Colonic mucosa (tissue), 4 donors: ENCODE results near the gene THSD7B. TPM values are rescaled to one million over a fixed set of nuclear protein-coding genes. Genes with fewer than 3 reads are reported as not detected.

Experiments used
- DNase-seq: peaks from one replicate; pipeline ENCODE4 v3.0.0-alpha.2; 2020
- H3K27ac ChIP-seq: fragments of 200-600 bp; one replicate; pipeline ENCODE4 v1.8.0; 2021
- H3K27me3 ChIP-seq: fragments of 200-600 bp; one replicate; pipeline ENCODE4 v1.8.0; 2021
- H3K36me3 ChIP-seq: fragments of 200-600 bp; one replicate; pipeline ENCODE4 v1.8.0; 2021
- H3K4me1 ChIP-seq: fragments of 200-600 bp; one replicate; pipeline ENCODE4 v1.8.0; 2021; ENCODE audit warnings: mild to moderate bottlenecking
- H3K4me3 ChIP-seq: fragments of 200-600 bp; one replicate; pipeline ENCODE4 v1.8.0; 2021
- H3K9ac ChIP-seq, 2 donors: one replicate each; pipeline ENCODE4 v1.7.0; 2013; ENCODE audit warnings: control low read depth in 2 of 2, low read depth in 2 of 2, low read length in 2 of 2
- H3K9me3 ChIP-seq: fragments of 200-600 bp; one replicate; pipeline ENCODE4 v1.8.0; 2021
- CTCF ChIP-seq: fragments of 200-600 bp; IDR thresholded peaks from one replicate; pipeline ENCODE4 v1.8.0; 2022; ENCODE audit warnings: antibody characterized with exemption, mild to moderate bottlenecking
- intact Hi-C: fragments of 100-400 bp; cut with DNase I; formaldehyde crosslinking; loops from one replicate; pipeline ENCODE4 v1.14.1; 2022
- total RNA-seq, 2 donors: library from RNA; stranded (reverse); fragmentation: NEBNext Ultra II Directional in 1 of 2; extraction: Animal tissue kit (Norgen Biotek cat#: 25700) in 1 of 2; gene quantifications; one replicate each; pipeline ENCODE4 v1.2.1, GENCODE V29; 2021
- donor health status: healthy.
- donor health status: DM: no; HTN: no; CAD: no.
- donor health status: DM: no; HTN: no; CAD: no.

The THSD7B gene
- total RNA-seq, 2 donors from 2014 or later: 0.05 to 0.29 TPM

DNA sequence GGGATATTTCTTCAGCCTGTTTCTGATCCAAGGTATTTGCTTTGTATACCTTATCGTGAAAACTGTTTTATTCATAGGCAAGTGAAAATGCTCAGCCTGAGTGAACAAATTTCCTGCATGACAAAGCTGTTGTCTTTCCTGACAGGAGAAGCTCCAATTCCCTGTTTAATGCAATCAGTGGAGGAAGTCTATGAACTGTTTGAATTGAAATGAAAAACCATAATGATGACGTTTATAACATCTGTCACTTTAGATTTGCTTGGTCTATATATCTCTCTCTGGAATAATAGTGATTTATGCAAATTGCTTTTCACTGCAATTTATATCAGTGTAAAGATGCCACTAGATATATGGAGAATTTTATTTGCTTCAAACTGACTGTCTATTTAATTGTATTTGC is 959.6 kb downstream of the THSD7B start:
- no peaks in the 10 kb centered on the region for H3K9me3 ChIP-seq
- no peaks in the 10 kb centered on the region for H3K4me1 ChIP-seq
- intact Hi-C loops: no loop called here
- no peaks in the 10 kb centered on the region for H3K36me3 ChIP-seq
- DNase-seq: no peak
- no peak for TF ChIP-seq CTCF
- H3K4me3 ChIP-seq: no peak overlapping the region
- H3K27ac ChIP-seq: no peak overlapping the region
- H3K9ac ChIP-seq: no peak overlapping the region
- H3K27me3 ChIP-seq: no peaks in the 10 kb centered on the region
